GM23338 (cell line): ENCODE results near the gene RNASET2. TPM values are rescaled to one million over a fixed set of nuclear protein-coding genes. Genes with fewer than 3 reads are reported as not detected.

Source experiments
- ATAC-seq: fragments of 200-7000 bp; cut with Tn5 transposase; 3 replicates; pipeline ENCODE4 v1.9.1; 2020
- DNase-seq: peaks from one replicate; pipeline ENCODE4 v3.0.0-alpha.2; 2015; ENCODE audit warnings: low spot score
- H2AFZ ChIP-seq: fragments of 200-600 bp; sonication (generic); 2 replicates; pipeline ENCODE4 v1.8.0; 2016; ENCODE audit warnings: antibody characterized with exemption, mild to moderate bottlenecking, moderate library complexity
- H3F3A ChIP-seq: fragments of 200-600 bp; sonication (generic); replicated peaks from 2 replicates; pipeline ENCODE4 v1.8.0; 2017; ENCODE audit warnings: antibody characterized with exemption, mixed run types, low read depth
- H3K27ac ChIP-seq: fragments of 200-600 bp; sonication (generic); 2 replicates; pipeline ENCODE4 v1.6.1; 2016; ENCODE audit warnings: low read depth
- H3K27me3 ChIP-seq: fragments of 200-600 bp; sonication (generic); 2 replicates; pipeline ENCODE4 v1.8.0; 2016; ENCODE audit warnings: mild to moderate bottlenecking, mixed run types, moderate library complexity; ENCODE audit not compliant: insufficient read depth
- H3K36me3 ChIP-seq: fragments of 200-600 bp; sonication (generic); 2 replicates; pipeline ENCODE4 v1.8.0; 2016; ENCODE audit warnings: mild to moderate bottlenecking; ENCODE audit not compliant: insufficient read depth
- H3K4me1 ChIP-seq: fragments of 200-600 bp; sonication (generic); 2 replicates; pipeline ENCODE4 v1.8.0; 2016; ENCODE audit warnings: mild to moderate bottlenecking, moderate library complexity; ENCODE audit not compliant: insufficient read depth
- H3K4me2 ChIP-seq: fragments of 200-600 bp; sonication (generic); 2 replicates; pipeline ENCODE4 v1.7.1; 2017; ENCODE audit warnings: mixed run types
- H3K4me3 ChIP-seq: fragments of 200-600 bp; sonication (generic); 2 replicates; pipeline ENCODE4 v1.6.1; 2016; ENCODE audit warnings: mixed run types
- H3K79me2 ChIP-seq: fragments of 200-600 bp; sonication (generic); replicated peaks from 2 replicates; pipeline ENCODE4 v1.8.0; 2017; ENCODE audit warnings: mild to moderate bottlenecking; ENCODE audit not compliant: insufficient read depth
- H3K9me2 ChIP-seq: fragments of 200-600 bp; sonication (generic); 2 replicates; pipeline ENCODE4 v1.8.0; 2017; ENCODE audit not compliant: insufficient read depth
- H4K20me1 ChIP-seq: fragments of 200-600 bp; sonication (generic); replicated peaks from 2 replicates; pipeline ENCODE4 v1.8.0; 2017; ENCODE audit warnings: mild to moderate bottlenecking; ENCODE audit not compliant: insufficient read depth
- H3K27ac Mint-ChIP-seq: 2 replicates; pipeline ENCODE4 v1.8.0; 2020; ENCODE audit warnings: inconsistent platforms, mild to moderate bottlenecking, moderate library complexity, mixed read lengths
- H3K27me3 Mint-ChIP-seq: 3 replicates; pipeline ENCODE4 v1.8.0; 2022; ENCODE audit warnings: low read depth, mild to moderate bottlenecking, moderate library complexity, mixed read lengths, inconsistent platforms; ENCODE audit not compliant: insufficient read depth, poor library complexity
- H3K36me3 Mint-ChIP-seq: 3 replicates; pipeline ENCODE4 v1.8.0; 2021; ENCODE audit warnings: low read depth, mild to moderate bottlenecking, inconsistent platforms, moderate library complexity, mixed read lengths
- H3K4me1 Mint-ChIP-seq: 3 replicates; pipeline ENCODE4 v1.8.0; 2020; ENCODE audit warnings: mild to moderate bottlenecking, inconsistent platforms, mixed read lengths
- H3K4me3 Mint-ChIP-seq: 3 replicates; pipeline ENCODE4 v1.8.0; 2021; ENCODE audit warnings: moderate library complexity, mild to moderate bottlenecking, inconsistent platforms, mixed read lengths
- H3K9me3 Mint-ChIP-seq: 3 replicates; pipeline ENCODE4 v1.8.0; 2020; ENCODE audit warnings: moderate library complexity, mild to moderate bottlenecking, inconsistent platforms, mixed read lengths
- CREB1 ChIP-seq: fragments of 250-450 bp; sonication (Bioruptor Pico); IDR thresholded peaks from 2 replicates; pipeline ENCODE4 v1.5.0; 2020; ENCODE audit warnings: low read depth, mild to moderate bottlenecking, moderate library complexity
- ETS1 ChIP-seq: IDR thresholded peaks from 2 replicates; pipeline ENCODE4 v1.6.1; 2016; ENCODE audit warnings: antibody characterized with exemption
- EZH2 ChIP-seq: fragments of 200-600 bp; sonication (generic); IDR thresholded peaks from one replicate; pipeline ENCODE4 v1.8.0; 2017; ENCODE audit warnings: antibody characterized with exemption, mild to moderate bottlenecking, low read depth; ENCODE audit not compliant: unreplicated experiment
- JUNB ChIP-seq: IDR thresholded peaks from one replicate; pipeline ENCODE4 v1.6.1; 2016; ENCODE audit warnings: antibody characterized with exemption; ENCODE audit not compliant: unreplicated experiment
- NANOG ChIP-seq: IDR thresholded peaks from 2 replicates; pipeline ENCODE4 v1.6.1; 2016; ENCODE audit warnings: antibody characterized with exemption, borderline replicate concordance
- POLR2AphosphoS5 ChIP-seq: IDR thresholded peaks from 2 replicates; pipeline ENCODE4 v1.6.1; 2016; ENCODE audit warnings: antibody characterized with exemption, low read depth
- STAT1 ChIP-seq: IDR thresholded peaks from one replicate; pipeline ENCODE4 v1.6.1; 2016; ENCODE audit warnings: antibody characterized with exemption; ENCODE audit not compliant: unreplicated experiment
- ZNF114 ChIP-seq: fragments of 250-450 bp; sonication (Bioruptor Pico); IDR thresholded peaks from 2 replicates; pipeline ENCODE4 v1.5.0; 2020; ENCODE audit warnings: mild to moderate bottlenecking, moderate library complexity
- ZNF331 ChIP-seq: fragments of 250-450 bp; sonication (Bioruptor Pico); IDR thresholded peaks from 2 replicates; pipeline ENCODE4 v1.5.0; 2020; ENCODE audit warnings: low read depth, mild to moderate bottlenecking, moderate library complexity
- ZNF462 ChIP-seq: fragments of 250-450 bp; sonication (Bioruptor Pico); IDR thresholded peaks from 2 replicates; pipeline ENCODE4 v1.5.0; 2020; ENCODE audit warnings: mild to moderate bottlenecking, moderate library complexity
- polyA plus RNA-seq: library from polyadenylated mRNA; unstranded; fragments of >200 nt; fragmentation: Nextera tagmentation; extraction: Ambion mirVana; gene quantifications from 2 replicates; pipeline ENCODE4 v1.2.1, GENCODE V29; 2016
- total RNA-seq: library from RNA; depleted of rRNA; stranded (reverse); fragments of >200 nt; shearing (Covaris generic); gene quantifications from 2 replicates; pipeline ENCODE4 v1.2.3, GENCODE V29; 2014
- TF ChIP-seq, protein P1 (sequence below): IDR thresholded peaks from one replicate; pipeline ENCODE4 v1.6.1; 2018; ENCODE audit warnings: antibody characterized with exemption; ENCODE audit not compliant: unreplicated experiment

Gene RNASET2
- total and polyA plus RNA-seq, 2 experiments from 2014 or later = 40.5 to 62.8 TPM

GRCh38 chr6:166977621-166978525 lies 21.5 kb upstream of the RNASET2 start:
- H3K27ac Mint-ChIP-seq = no peak overlapping the region
- H3K27me3 ChIP-seq = no peaks in the 10 kb centered on the region
- no peak overlapping the region for H3K4me3 Mint-ChIP-seq
- H3K4me1 ChIP-seq = peaks cover 2% of the 10 kb centered on the region
- peaks cover 5% of the 10 kb centered on the region for H3K27me3 Mint-ChIP-seq
- H3K9me3 Mint-ChIP-seq = peaks cover 4% of the 10 kb centered on the region
- no peak overlapping the region for H3K4me3 ChIP-seq
- H3K9me2 ChIP-seq = no peaks in the 10 kb centered on the region
- no peak overlapping the region for H3K4me2 ChIP-seq
- H3F3A ChIP-seq = peaks cover 5% of the 10 kb centered on the region; the same call in 1 of the 2 replicates
- no peaks in the 10 kb centered on the region for H4K20me1 ChIP-seq
- peaks cover 41% of the 10 kb centered on the region for H3K36me3 Mint-ChIP-seq
- ATAC-seq = no peak
- no peak overlapping the region for H2AFZ ChIP-seq
- H3K4me1 Mint-ChIP-seq = peaks cover 2% of the 10 kb centered on the region
- TF ChIP-seq, protein P1, sequence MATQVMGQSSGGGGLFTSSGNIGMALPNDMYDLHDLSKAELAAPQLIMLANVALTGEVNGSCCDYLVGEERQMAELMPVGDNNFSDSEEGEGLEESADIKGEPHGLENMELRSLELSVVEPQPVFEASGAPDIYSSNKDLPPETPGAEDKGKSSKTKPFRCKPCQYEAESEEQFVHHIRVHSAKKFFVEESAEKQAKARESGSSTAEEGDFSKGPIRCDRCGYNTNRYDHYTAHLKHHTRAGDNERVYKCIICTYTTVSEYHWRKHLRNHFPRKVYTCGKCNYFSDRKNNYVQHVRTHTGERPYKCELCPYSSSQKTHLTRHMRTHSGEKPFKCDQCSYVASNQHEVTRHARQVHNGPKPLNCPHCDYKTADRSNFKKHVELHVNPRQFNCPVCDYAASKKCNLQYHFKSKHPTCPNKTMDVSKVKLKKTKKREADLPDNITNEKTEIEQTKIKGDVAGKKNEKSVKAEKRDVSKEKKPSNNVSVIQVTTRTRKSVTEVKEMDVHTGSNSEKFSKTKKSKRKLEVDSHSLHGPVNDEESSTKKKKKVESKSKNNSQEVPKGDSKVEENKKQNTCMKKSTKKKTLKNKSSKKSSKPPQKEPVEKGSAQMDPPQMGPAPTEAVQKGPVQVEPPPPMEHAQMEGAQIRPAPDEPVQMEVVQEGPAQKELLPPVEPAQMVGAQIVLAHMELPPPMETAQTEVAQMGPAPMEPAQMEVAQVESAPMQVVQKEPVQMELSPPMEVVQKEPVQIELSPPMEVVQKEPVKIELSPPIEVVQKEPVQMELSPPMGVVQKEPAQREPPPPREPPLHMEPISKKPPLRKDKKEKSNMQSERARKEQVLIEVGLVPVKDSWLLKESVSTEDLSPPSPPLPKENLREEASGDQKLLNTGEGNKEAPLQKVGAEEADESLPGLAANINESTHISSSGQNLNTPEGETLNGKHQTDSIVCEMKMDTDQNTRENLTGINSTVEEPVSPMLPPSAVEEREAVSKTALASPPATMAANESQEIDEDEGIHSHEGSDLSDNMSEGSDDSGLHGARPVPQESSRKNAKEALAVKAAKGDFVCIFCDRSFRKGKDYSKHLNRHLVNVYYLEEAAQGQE = no peak
- TF ChIP-seq STAT1 (no peak), POLR2AphosphoS5 (no peak), ZNF331 (CRISPR knock-in tag) (no peak), ZNF114 (no peak), JUNB (no peak), NANOG (no peak), ZNF462 (CRISPR knock-in tag) (no peak), EZH2 (no peak), CREB1 (CRISPR knock-in tag) (no peak), ETS1 (no peak)
- DNase-seq = no peak
- no peak overlapping the region for H3K27ac ChIP-seq
- no peaks in the 10 kb centered on the region for H3K36me3 ChIP-seq
- no peaks in the 10 kb centered on the region for H3K79me2 ChIP-seq
